NCI-H2196 treated with DMSO at 0.1 percent for 48 hours (cell line): ENCODE measurements around the gene AKT1.
"Not testable (repeated sequence)": the region's sequence is repeated elsewhere in the genome, so short reads cannot be mapped to it uniquely, and the experiment has no call there.

Source experiments
- DNase-seq: peaks from one replicate; lab custom pipeline; 2025; ENCODE audit not compliant: unreplicated experiment; lab: John Stamatoyannopoulos, UW

AKT1 gene

GRCh38 chr14:104741108-104741802, 54.3 kb downstream of the AKT1 start:
- no peak for DNase-seq

- no peak for DNase-seq
Measured at GRCh38 chr14:104739546-104740516, 55.7 kb downstream of the AKT1 start.

- no peak for DNase-seq
Measured at GRCh38 chr14:104739026-104739425, 56.5 kb downstream of the AKT1 start.

GRCh38 chr14:104738375-104739019, 57.1 kb downstream of the AKT1 start:
- no peak for DNase-seq

- no peak for DNase-seq
Measured at GRCh38 chr14:104735830-104736642, 59.5 kb downstream of the AKT1 start.

GRCh38 chr14:104734991-104735779, 60.4 kb downstream of the AKT1 start:
- no peak for DNase-seq

GRCh38 chr14:104734601-104734990, 61.0 kb downstream of the AKT1 start:
- no peak for DNase-seq

- no peak for DNase-seq
Measured at GRCh38 chr14:104734051-104734587, 61.4 kb downstream of the AKT1 start.

GRCh38 chr14:104732931-104733681, 62.4 kb downstream of the AKT1 start:
- DNase-seq = no peak

GRCh38 chr14:104732355-104732804, 63.2 kb downstream of the AKT1 start:
- DNase-seq = peak; percentile 1

GRCh38 chr14:104731320-104732294, 63.9 kb downstream of the AKT1 start:
- DNase-seq = no peak

GRCh38 chr14:104730487-104730886, 65.1 kb downstream of the AKT1 start:
- no peak for DNase-seq

- no peak for DNase-seq
Measured at GRCh38 chr14:104729835-104730181, 65.7 kb downstream of the AKT1 start.

- DNase-seq = not testable (repeated sequence)
Measured at GRCh38 chr14:104729176-104729834, 66.2 kb downstream of the AKT1 start.

GRCh38 chr14:104728631-104729030, 66.9 kb downstream of the AKT1 start:
- DNase-seq = no peak

GRCh38 chr14:104726600-104727451, 68.7 kb downstream of the AKT1 start:
- no peak for DNase-seq
